Measurements from ENCODE around the gene SLC35E4. TPM values are rescaled to one million over a fixed set of nuclear protein-coding genes. Genes with fewer than 3 reads are reported as not detected.

SLC35E4 gene
- total and polyA plus RNA-seq, 2 experiments from 2014 or later = 2.6 to 11.3 TPM

- no peak for TF ChIP-seq ZNF462 (CRISPR knock-in tag; IDR thresholded peaks at IDR 0.05)
These were observed 2.1 kb downstream of the SLC35E4 start (continued) for GRCh38 chr22:30637701-30638114.

- H3K27me3 Mint-ChIP-seq (ENCODE audit: insufficient read depth, low read depth, poor library complexity) = peaks cover 15% of the 10 kb centered on the region
- Histone ChIP-seq H3K27ac (ENCODE audit: low read depth) (no peak overlapping the region), H3K27me3 (ENCODE audit: insufficient read depth) (0 out of 2 replicates have a peak, but pooled peaks cover 3% of the 10 kb centered on the region), H3K79me2 (replicated peaks; ENCODE audit: insufficient read depth) (no peaks in the 10 kb centered on the region), H3F3A (replicated peaks; ENCODE audit: low read depth) (no peaks in the 10 kb centered on the region), H2AFZ (no peak overlapping the region), H3K4me1 (ENCODE audit: insufficient read depth) (0 out of 2 replicates have a peak, but pooled peaks cover 10% of the 10 kb centered on the region), H3K4me3 (no peak overlapping the region), H3K36me3 (ENCODE audit: insufficient read depth) (peaks cover 4% of the 10 kb centered on the region; the same call in 1 of the 2 replicates), H3K9me2 (ENCODE audit: insufficient read depth) (no peaks in the 10 kb centered on the region), H3K4me2 (no peak overlapping the region), H4K20me1 (replicated peaks; ENCODE audit: insufficient read depth) (no peaks in the 10 kb centered on the region)
- ATAC-seq (no peak), DNase-seq (ENCODE audit: low spot score) (no peak)
- peaks cover 22% of the 10 kb centered on the region for H3K36me3 Mint-ChIP-seq (ENCODE audit: low read depth)
- H3K27ac Mint-ChIP-seq = no peak overlapping the region
- H3K9me3 Mint-ChIP-seq = peaks cover 6% of the 10 kb centered on the region; the same call in 2 of the 3 replicates
- H3K4me1 Mint-ChIP-seq = peaks cover 16% of the 10 kb centered on the region
- H3K4me3 Mint-ChIP-seq = no peak overlapping the region
- TF ChIP-seq CTCF (conservative IDR thresholded peaks at IDR 0.05; ENCODE audit: low read depth in 2 of 2) = no peak
- no peak for TF ChIP-seq ZNF331 (CRISPR knock-in tag; IDR thresholded peaks at IDR 0.05; ENCODE audit: low read depth)
- TF ChIP-seq POLR2AphosphoS5 (IDR thresholded peaks at IDR 0.05; ENCODE audit: low read depth) = no peak
- TF ChIP-seq JUNB (IDR thresholded peaks at IDR 0.05; ENCODE audit: unreplicated experiment) = no peak
- TF ChIP-seq EZH2 (IDR thresholded peaks at IDR 0.05; ENCODE audit: low read depth, unreplicated experiment) = no peak
- no peak for TF ChIP-seq EZH2phosphoT487 (IDR thresholded peaks at IDR 0.05; ENCODE audit: unreplicated experiment)
- no peak for TF ChIP-seq CREB1 (CRISPR knock-in tag; IDR thresholded peaks at IDR 0.05; ENCODE audit: low read depth)
- TF ChIP-seq ZNF462 (CRISPR knock-in tag; IDR thresholded peaks at IDR 0.05) = no peak
These were observed 4.8 kb downstream of the SLC35E4 start for GRCh38 chr22:30640361-30640760.
